HCT116 (cell line): ENCODE results near the gene ANKRA2. TPM values are rescaled to one million over a fixed set of nuclear protein-coding genes. Genes with fewer than 3 reads are reported as not detected.

Experiments used
- ATAC-seq: fragments of 200-7000 bp; cut with Tn5 transposase; 2 replicates; pipeline ENCODE4 v1.9.1; 2020; ENCODE audit warnings: mild to moderate bottlenecking, moderate library complexity
- BruUV-seq: library from RNA; stranded (reverse); fragments of 400-500 nt; replicated peaks from 2 replicates; lab custom pipeline; 2021; lab: Mats Ljungman, UMichigan
- CTCF ChIA-PET: fragments of 300-600 bp; sonication (Branson Sonifier 250); formaldehyde crosslinking; loops from one replicate; lab custom pipeline; 2021; ENCODE audit warnings: antibody characterized with exemption; lab: Charles Lee
- POLR2A ChIA-PET: fragments of 300-600, 350-600 bp; sonication (Branson Sonifier 250); formaldehyde crosslinking; loops from one replicate; lab custom pipeline; 2021; ENCODE audit warnings: antibody characterized with exemption; lab: Charles Lee
- RAD21 ChIA-PET, 2 experiments: fragments of 300-600 bp; sonication (Branson Sonifier 250); formaldehyde crosslinking; loops; one replicate each; lab custom pipeline; 2023; ENCODE audit warnings: low total read pairs in 2 of 2; ENCODE audit not compliant: uncharacterized antibody in 2 of 2, unreplicated experiment in 2 of 2, low non-redundant PET in 1 of 2; lab: Charles Lee
- DNase-seq: peaks from one replicate; pipeline ENCODE4 v3.0.0-alpha.2; 2010; ENCODE audit warnings: low read depth, low spot score
- H2AFZ ChIP-seq: fragments of 200-600 bp; shearing (Covaris generic), sonication (generic); 2 replicates; pipeline ENCODE4 v1.6.1; 2017; ENCODE audit warnings: low read depth, mixed run types, mixed read lengths, antibody characterized with exemption, low read length; ENCODE audit not compliant: poor library complexity, severe bottlenecking
- H3K27ac ChIP-seq: 2 replicates; pipeline ENCODE4 v1.5.1; 2012; ENCODE audit warnings: low read depth, low read length
- H3K27me3 ChIP-seq: fragments of 200-600 bp; sonication (generic); 2 replicates; pipeline ENCODE4 v1.6.1; 2016; ENCODE audit warnings: mixed run types, low read length, mixed read lengths; ENCODE audit not compliant: insufficient read depth
- H3K36me3 ChIP-seq, 2 experiments: fragments of 200-500 bp in 1 of 2; fragments of 200-600 bp in 1 of 2; sonication (Bioruptor generic) in 1 of 2; sonication (generic) in 1 of 2; 2 replicates each; pipeline versions ENCODE4 v1.5.1 to v1.6.1; 2014 to 2016; ENCODE audit warnings: low read length in 2 of 2, inconsistent platforms in 1 of 2, mixed read lengths in 1 of 2, mixed run types in 1 of 2; ENCODE audit not compliant: insufficient read depth in 2 of 2, control insufficient read depth in 1 of 2
- H3K4me1 ChIP-seq, 2 experiments: fragments of 200-600 bp in 1 of 2; sonication (generic) in 1 of 2; 2 replicates each; pipeline versions ENCODE4 v1.5.1 to v1.6.1; 2012 to 2017; ENCODE audit warnings: low read length in 2 of 2, inconsistent platforms in 1 of 2, mild to moderate bottlenecking in 1 of 2, mixed read lengths in 1 of 2, mixed run types in 1 of 2, moderate library complexity in 1 of 2; ENCODE audit not compliant: insufficient read depth in 2 of 2, control insufficient read depth in 1 of 2
- H3K4me2 ChIP-seq: fragments of 200-600 bp; sonication (generic); 2 replicates; pipeline ENCODE4 v1.6.1; 2017; ENCODE audit warnings: mixed run types, low read length, mixed read lengths
- H3K4me3 ChIP-seq, 2 experiments: fragments of 200-600 bp in 1 of 2; sonication (generic) in 1 of 2; replicated peaks in 1 of 2; 2 replicates each; pipeline ENCODE4 v1.5.1; 2011 to 2016; ENCODE audit warnings: low read length in 2 of 2, control low read depth in 1 of 2, low read depth in 1 of 2, mild to moderate bottlenecking in 1 of 2, mixed read lengths in 1 of 2, mixed run types in 1 of 2
- H3K79me2 ChIP-seq: fragments of 200-600 bp; sonication (generic); 2 replicates; pipeline ENCODE4 v1.6.1; 2017; ENCODE audit warnings: mild to moderate bottlenecking, mixed run types, low read length, moderate library complexity, mixed read lengths; ENCODE audit not compliant: insufficient read depth
- H3K9ac ChIP-seq: fragments of 200-600 bp; sonication (generic); 2 replicates; pipeline ENCODE4 v1.6.1; 2016; ENCODE audit warnings: low read length, mixed read lengths
- H3K9me2 ChIP-seq: fragments of 200-600 bp; sonication (generic), shearing (Covaris generic); 2 replicates; pipeline ENCODE4 v1.6.1; 2017; ENCODE audit warnings: mixed run types, mild to moderate bottlenecking, moderate library complexity; ENCODE audit not compliant: insufficient read depth
- H3K9me3 ChIP-seq, 2 experiments: fragments of 200-500 bp in 1 of 2; fragments of 200-600 bp in 1 of 2; sonication (Bioruptor generic) in 1 of 2; sonication (generic) in 1 of 2; 2 replicates each; pipeline ENCODE4 v1.6.1; 2014 to 2017; ENCODE audit warnings: low read length in 2 of 2, mixed read lengths in 2 of 2, inconsistent platforms in 1 of 2, low read depth in 1 of 2, mild to moderate bottlenecking in 1 of 2, mixed run types in 1 of 2, moderate library complexity in 1 of 2; ENCODE audit not compliant: control insufficient read depth in 1 of 2, insufficient read depth in 1 of 2
- H4K20me1 ChIP-seq: fragments of 200-600 bp; sonication (generic), shearing (Covaris generic); 2 replicates; pipeline ENCODE4 v1.6.1; 2017; ENCODE audit warnings: mixed run types, mild to moderate bottlenecking, moderate library complexity; ENCODE audit not compliant: insufficient read depth
- CBX3 ChIP-seq: IDR thresholded peaks from 2 replicates; pipeline ENCODE4 v1.6.1; 2012; ENCODE audit warnings: low read depth
- CEBPB ChIP-seq: IDR thresholded peaks from 2 replicates; pipeline ENCODE4 v1.6.1; 2012; ENCODE audit warnings: low read depth
- CTCF ChIP-seq, 3 experiments: fragments of 200-600 bp in 1 of 3; sonication (generic) in 1 of 3; IDR thresholded peaks in 2 of 3; conservative IDR thresholded peaks in 1 of 3; 2 replicates each; pipeline ENCODE4 v1.5.1; 2012 to 2017; ENCODE audit warnings: low read depth in 2 of 3, low read length in 2 of 3, antibody characterized with exemption in 1 of 3, borderline replicate concordance in 1 of 3, control low read depth in 1 of 3, mild to moderate bottlenecking in 1 of 3, mixed read lengths in 1 of 3, mixed run types in 1 of 3, moderate library complexity in 1 of 3; ENCODE audit not compliant: insufficient read depth in 1 of 3
- ELF1 ChIP-seq: IDR thresholded peaks from 2 replicates; pipeline ENCODE4 v1.6.1; 2012; ENCODE audit warnings: low read depth, borderline replicate concordance
- EZH2 ChIP-seq: fragments of 200-600 bp; sonication (generic); IDR thresholded peaks from 2 replicates; pipeline ENCODE4 v1.6.1; 2017; ENCODE audit warnings: antibody characterized with exemption, mixed run types
- EZH2phosphoT487 ChIP-seq: fragments of 200-600 bp; IDR thresholded peaks from 2 replicates; pipeline ENCODE4 v1.6.1; 2018; ENCODE audit warnings: antibody characterized with exemption, borderline replicate concordance
- FOSL1 ChIP-seq: IDR thresholded peaks from 2 replicates; pipeline ENCODE4 v1.6.1; 2012; ENCODE audit warnings: low read depth
- MAX ChIP-seq: IDR thresholded peaks from 2 replicates; pipeline ENCODE4 v1.6.1; 2012
- POLR2A ChIP-seq: IDR thresholded peaks from 2 replicates; pipeline ENCODE4 v1.7.0; 2011; ENCODE audit warnings: borderline replicate concordance; ENCODE audit not compliant: insufficient read depth, insufficient read length; ENCODE audit errors: extremely low read depth
- POLR2AphosphoS5 ChIP-seq: IDR thresholded peaks from 2 replicates; pipeline ENCODE4 v1.6.1; 2011; ENCODE audit warnings: mild to moderate bottlenecking, low read depth, low read length, moderate library complexity
- SP1 ChIP-seq: IDR thresholded peaks from 2 replicates; pipeline ENCODE4 v1.6.1; 2012; ENCODE audit warnings: low read depth
- TCF7L2 ChIP-seq: IDR thresholded peaks from 2 replicates; pipeline ENCODE4 v1.7.0; 2011; ENCODE audit warnings: borderline replicate concordance, inconsistent platforms; ENCODE audit not compliant: insufficient read depth, insufficient read length; ENCODE audit errors: extremely low read depth
- ZFX ChIP-seq: fragments of 450-650 bp; IDR thresholded peaks from 2 replicates; pipeline ENCODE4 v1.6.1; 2017
- ZNF274 ChIP-seq: fragments of 200-500 bp; sonication (Bioruptor generic); IDR thresholded peaks from 2 replicates; pipeline ENCODE4 v1.6.1; 2014; ENCODE audit warnings: mild to moderate bottlenecking, low read depth, low read length, inconsistent platforms
- intact Hi-C: fragments of 100-400 bp; cut with micrococcal nuclease; formaldehyde crosslinking; loops from 2 replicates; pipeline ENCODE4 v1.10.0; 2022
- total RNA-seq: library from RNA; stranded (reverse); gene quantifications from one replicate; pipeline ENCODE4 v1.2.1, GENCODE V29; 2021; ENCODE audit not compliant: unreplicated experiment

Gene ANKRA2
- total RNA-seq, 1 experiment from 2014 or later, result 17.0 TPM

GRCh38 chr5:73544429-73545402 lies 20.7 kb downstream of the ANKRA2 start:
- Histone ChIP-seq H2AFZ (no peak overlapping the region), H3K9me3 (no peaks in the 10 kb centered on the region), H3K79me2 (no peaks in the 10 kb centered on the region), H3K9ac (no peak overlapping the region), H3K27ac (no peak overlapping the region), H3K27me3 (no peaks in the 10 kb centered on the region), H3K4me3 (no peak overlapping the region), H3K4me2 (no peak overlapping the region), H4K20me1 (no peaks in the 10 kb centered on the region), H3K36me3 (no peaks in the 10 kb centered on the region), H3K9me2 (no peaks in the 10 kb centered on the region), H3K4me1 (peaks cover 0 to 4% of the 10 kb centered on the region in 2 experiments; a peak in 1 of 4 replicates)
- DNase-seq, result no peak
- ChIA-PET RAD21 (no interaction called here), CTCF (no interaction called here), POLR2A (no interaction called here)
- no TSS peak for BruUV-seq
- intact Hi-C loops, result no loop called here
- no peak for ATAC-seq
- TF ChIP-seq CTCF (IDR thresholded peaks at IDR 0.05 in 2 of 3, conservative IDR thresholded peaks at IDR 0.05 in 1 of 3; ENCODE audit: borderline replicate concordance in 1 of 3, insufficient read depth in 1 of 3, low read depth in 2 of 3, low read length in 2 of 3) (no peak), FOSL1 (no peak), POLR2A (no peak), CEBPB (no peak), ZFX (no peak), ZNF274 (no peak), ELF1 (no peak), CBX3 (no peak), EZH2 (no peak), TCF7L2 (no peak), SP1 (no peak), POLR2AphosphoS5 (no peak), MAX (no peak), EZH2phosphoT487 (no peak)
